Thymus (tissue), 11 donors: ENCODE data around the gene CH25H. TPM values are rescaled to one million over a fixed set of nuclear protein-coding genes. Genes with fewer than 3 reads are reported as not detected.

Experiments used
- DNase-seq, 9 donors: peaks; one replicate each; pipeline ENCODE4 v3.0.0-alpha.2; 2013; ENCODE audit warnings: low spot score in 9 of 9, low read depth in 6 of 9, missing footprints in 1 of 9
- H3K27ac ChIP-seq, 2 donors: one replicate each; pipeline ENCODE4 v1.5.1; 2013; ENCODE audit warnings: control low read depth in 1 of 2, low read depth in 1 of 2, low read length in 1 of 2, mild to moderate bottlenecking in 1 of 2, moderate library complexity in 1 of 2
- H3K27me3 ChIP-seq, 2 donors: one replicate each; pipeline ENCODE4 v1.5.1; 2013; ENCODE audit warnings: low read length in 1 of 2; ENCODE audit not compliant: control insufficient read depth in 2 of 2, insufficient read depth in 1 of 2
- H3K36me3 ChIP-seq, 2 donors: one replicate each; pipeline ENCODE4 v1.5.1; 2013; ENCODE audit warnings: low read length in 1 of 2, mild to moderate bottlenecking in 1 of 2, moderate library complexity in 1 of 2; ENCODE audit not compliant: control insufficient read depth in 2 of 2, insufficient read depth in 2 of 2
- H3K4me1 ChIP-seq, 2 donors: one replicate each; pipeline ENCODE4 v1.5.1; 2013; ENCODE audit warnings: low read length in 2 of 2; ENCODE audit not compliant: control insufficient read depth in 2 of 2, insufficient read depth in 2 of 2
- H3K4me3 ChIP-seq, 2 donors: one replicate each; pipeline ENCODE4 v1.5.1; 2013; ENCODE audit warnings: low read length in 2 of 2, control low read depth in 1 of 2, mild to moderate bottlenecking in 1 of 2
- H3K9me3 ChIP-seq, 2 donors: one replicate each; pipeline ENCODE4 v1.5.1; 2013; ENCODE audit warnings: low read length in 1 of 2, mild to moderate bottlenecking in 1 of 2; ENCODE audit not compliant: control insufficient read depth in 2 of 2, insufficient read depth in 1 of 2
- WGBS: extraction: QIAGEN DNeasy Blood & Tissue Kit; methylation state at CpG from one replicate; pipeline ENCODE4 v1.1.7; 2013; 5-methylcytosine and 5-hydroxymethylcytosine counted together
- polyA plus RNA-seq: library from polyadenylated mRNA; stranded (reverse); fragments of 200-250 nt; gene quantifications from one replicate; pipeline ENCODE4 v1.2.3, GENCODE V29; 2013
- total RNA-seq: library from RNA; stranded (reverse); fragments of 120-200 nt; gene quantifications from one replicate; pipeline ENCODE4 v1.2.4, GENCODE V29; 2013
- donor health status: healthy.

The CH25H gene
- total and polyA plus RNA-seq, 2 donors = 8.5 to 23.8 TPM

DNA sequence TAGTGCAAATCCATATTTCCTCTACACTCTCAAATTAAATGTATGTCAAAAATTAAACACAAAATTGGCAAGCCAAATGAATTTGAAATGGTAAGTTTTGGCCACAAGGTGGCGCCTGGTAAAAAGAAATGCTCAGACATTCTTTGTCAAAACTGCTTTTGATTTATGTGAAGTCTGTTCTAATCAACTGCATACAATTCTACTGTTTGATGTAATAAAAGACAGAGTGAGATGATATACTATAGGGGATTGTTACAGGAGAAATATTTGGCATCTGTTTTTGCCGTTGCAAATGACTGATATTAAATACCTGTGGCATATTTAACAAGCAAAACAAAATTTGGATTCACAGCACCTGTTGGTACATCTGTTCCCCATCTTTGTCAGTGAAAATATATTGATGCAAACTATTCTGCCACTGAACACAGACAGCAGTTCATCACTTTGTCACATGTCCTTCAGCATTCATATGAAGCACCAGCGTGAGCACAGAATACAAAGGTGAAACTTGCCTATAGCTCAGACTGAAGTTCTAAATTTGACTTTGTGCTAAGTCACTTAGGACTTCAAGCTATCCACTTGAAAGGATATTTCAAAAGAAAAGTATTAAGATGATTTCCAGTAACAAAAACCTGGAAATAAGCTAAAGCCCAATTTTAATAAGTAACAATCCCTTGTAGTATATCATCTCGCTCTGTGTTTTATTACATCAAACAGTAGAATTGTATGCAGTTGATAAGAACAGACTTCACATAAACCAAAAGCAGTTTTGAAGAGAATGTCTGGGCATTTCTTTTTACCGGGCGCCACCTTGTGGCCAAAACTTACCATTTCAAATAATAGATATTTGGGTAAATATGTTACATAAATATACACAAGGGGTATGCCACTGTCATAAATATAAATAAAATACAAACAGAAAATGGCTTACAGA is 10.2 kb upstream of the CH25H start:
- Histone ChIP-seq H3K9me3 (no peaks in the 10 kb centered on the region), H3K27ac (peak overlapping the region; percentile 43 to 48), H3K27me3 (no peaks in the 10 kb centered on the region), H3K4me1 (peaks cover 0 to 3% of the 10 kb centered on the region in 2 donors), H3K36me3 (peaks cover 0 to 10% of the 10 kb centered on the region in 2 donors), H3K4me3 (no peak overlapping the region)
- DNase-seq = peak in 8 of 9 donors; percentile 45 to 82 (median 62)
- WGBS = 32% methylated on average over 6 of the region's 6 CpGs

DNA sequence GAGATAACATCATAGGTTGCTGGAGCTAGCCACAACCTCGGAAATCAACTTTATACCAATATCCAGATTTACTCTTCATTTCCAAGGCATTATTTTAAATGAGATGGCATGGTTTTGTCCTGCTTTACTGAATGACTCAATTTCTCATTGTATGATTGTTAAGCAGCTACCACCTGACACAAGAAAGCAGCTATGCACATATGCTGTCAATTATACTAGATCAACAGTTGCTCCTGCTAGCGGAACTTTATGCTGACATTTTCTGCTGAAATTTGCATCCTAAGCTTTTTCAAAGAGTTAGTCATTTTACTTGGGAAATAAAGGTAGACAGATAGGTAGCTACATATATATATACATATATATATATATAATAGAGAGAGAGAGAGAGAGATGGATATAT is 8.9 kb upstream of the CH25H start:
- Histone ChIP-seq H3K4me1 (peaks cover 0 to 3% of the 10 kb centered on the region in 2 donors), H3K27ac (no peak overlapping the region), H3K9me3 (no peaks in the 10 kb centered on the region), H3K36me3 (peaks cover 0 to 10% of the 10 kb centered on the region in 2 donors), H3K27me3 (no peaks in the 10 kb centered on the region), H3K4me3 (no peak overlapping the region)
- 97% methylated on average over 2 of the region's 2 CpGs for WGBS
- DNase-seq = no peak

DNA sequence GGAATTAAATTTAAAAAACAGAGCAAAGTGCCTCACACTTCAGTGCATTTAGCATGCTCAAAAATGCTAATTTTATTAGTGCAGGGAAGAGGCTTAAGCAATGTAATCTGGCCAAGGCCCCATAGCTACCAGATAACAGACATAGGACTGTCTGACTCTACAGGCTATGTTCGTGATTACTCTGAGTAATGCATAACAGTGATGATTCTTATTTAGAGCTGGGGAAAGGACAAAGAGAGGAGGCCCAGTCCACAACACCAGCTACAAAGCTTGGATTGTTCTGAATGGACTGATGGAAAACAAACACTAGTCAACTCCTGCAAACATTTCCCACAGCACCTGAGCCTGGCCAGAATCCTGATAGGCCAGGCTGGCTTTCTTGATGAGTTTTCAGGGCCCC is 8.4 kb upstream of the CH25H start:
- H3K4me3 ChIP-seq = no peak overlapping the region
- WGBS = 96% methylated on average over 1 of the region's 1 CpG
- H3K27me3 ChIP-seq = no peaks in the 10 kb centered on the region
- no peak for DNase-seq
- H3K4me1 ChIP-seq = peaks cover 0 to 3% of the 10 kb centered on the region in 2 donors
- H3K36me3 ChIP-seq = peaks cover 0 to 10% of the 10 kb centered on the region in 2 donors
- H3K9me3 ChIP-seq = no peaks in the 10 kb centered on the region
- H3K27ac ChIP-seq = no peak overlapping the region

DNA sequence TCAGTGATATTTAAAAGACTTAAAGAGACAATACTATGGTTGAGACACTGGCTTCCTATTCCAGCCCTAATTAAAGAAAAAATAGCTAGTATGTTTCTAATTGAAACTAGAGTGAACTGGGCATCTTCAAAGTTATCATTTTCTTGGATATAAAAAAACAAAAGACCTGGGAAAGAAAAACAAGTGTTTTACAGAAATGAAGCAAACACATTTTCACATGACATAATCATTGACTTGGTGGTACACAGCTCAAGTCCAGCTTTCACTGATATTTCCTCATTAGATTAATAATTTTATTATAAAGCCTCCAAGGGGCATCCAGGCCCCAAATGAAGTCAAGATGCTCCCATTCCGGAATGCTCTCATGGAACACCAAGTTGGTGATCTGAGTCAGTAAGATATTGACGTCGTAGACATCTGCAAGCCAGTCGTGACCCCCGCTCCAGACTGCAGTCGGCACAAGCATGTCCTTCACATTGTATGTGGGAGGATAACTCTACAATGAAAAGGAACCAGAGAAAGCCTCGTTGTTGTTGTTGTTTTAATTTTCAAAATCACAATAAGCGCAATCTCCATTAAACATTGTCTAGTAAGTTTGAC is 7.5 kb upstream of the CH25H start:
- Histone ChIP-seq H3K27ac (no peak overlapping the region), H3K36me3 (peaks cover 0 to 6% of the 10 kb centered on the region in 2 donors), H3K9me3 (no peaks in the 10 kb centered on the region), H3K27me3 (peaks cover 0 to 4% of the 10 kb centered on the region in 2 donors), H3K4me1 (peaks cover 0 to 3% of the 10 kb centered on the region in 2 donors), H3K4me3 (no peak overlapping the region)
- DNase-seq = no peak
- WGBS = 98% methylated on average over 8 of the region's 8 CpGs

DNA sequence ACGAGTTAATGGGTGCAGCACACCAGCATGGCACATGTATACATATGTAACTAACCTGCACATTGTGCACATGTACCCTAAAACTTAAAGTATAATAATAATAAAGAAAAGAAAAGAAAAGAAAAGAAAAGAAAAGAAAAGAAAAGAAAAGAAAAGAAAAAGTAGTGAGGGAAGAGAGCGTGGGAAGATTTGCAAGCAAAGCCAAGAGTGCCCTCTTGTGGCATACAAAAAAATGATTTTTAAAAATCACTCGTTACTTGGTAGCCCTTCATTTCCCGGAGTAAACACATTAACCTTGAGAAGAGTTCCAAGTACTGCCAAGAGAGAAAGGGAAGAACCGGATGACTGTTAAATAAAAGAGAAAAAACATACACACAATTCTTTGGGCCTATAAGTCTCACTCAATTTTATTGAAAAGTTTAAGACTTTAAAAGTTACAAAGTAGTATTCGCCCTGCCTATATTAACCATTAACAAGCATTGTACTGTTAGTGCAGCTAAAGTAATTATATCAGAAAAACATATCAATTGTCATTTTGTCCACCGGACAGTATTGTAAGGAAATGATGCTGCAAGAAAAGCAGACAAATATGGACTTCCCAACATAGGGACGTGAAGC is 6.2 kb upstream of the CH25H start:
- WGBS = 55% methylated on average over 8 of the region's 8 CpGs
- H3K27me3 ChIP-seq = peaks cover 4 to 17% of the 10 kb centered on the region in 2 donors

DNA sequence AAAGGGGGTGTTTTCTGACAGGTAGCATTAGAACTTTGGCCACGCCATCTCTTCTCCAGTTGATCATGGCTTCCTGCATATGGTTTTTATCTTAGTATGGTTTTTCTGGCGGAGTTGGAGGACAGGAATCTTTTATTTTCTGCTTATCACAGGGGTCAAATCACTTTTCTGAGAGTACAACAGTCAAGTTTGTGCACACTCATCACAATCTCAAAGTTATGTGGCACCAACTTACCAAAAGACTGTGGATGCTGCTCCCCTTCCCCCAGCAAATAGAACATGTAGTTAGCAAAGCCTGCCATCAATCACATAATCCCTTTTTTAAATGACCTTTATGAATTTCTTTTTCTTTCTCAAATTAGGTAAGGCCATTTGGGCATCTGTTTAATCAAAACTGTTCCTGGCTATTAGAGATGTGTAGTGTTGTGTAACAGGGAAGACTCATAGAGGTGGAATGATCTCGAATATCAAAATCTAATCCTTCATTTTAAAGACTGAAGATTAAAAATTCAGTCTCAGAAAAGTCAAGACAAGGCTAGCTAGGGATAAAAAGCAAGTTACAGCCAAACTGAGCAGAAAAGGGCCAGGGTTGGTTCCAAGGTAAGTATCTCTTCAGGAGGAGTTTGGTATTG is 3.8 kb upstream of the CH25H start:
- H3K4me3 ChIP-seq = no peak overlapping the region
- no peaks in the 10 kb centered on the region for H3K9me3 ChIP-seq
- peaks cover 0 to 6% of the 10 kb centered on the region in 2 donors for H3K36me3 ChIP-seq
- H3K27me3 ChIP-seq = peaks cover 9 to 41% of the 10 kb centered on the region in 2 donors
- 96% methylated on average over 3 of the region's 3 CpGs for WGBS
- peaks cover 10 to 25% of the 10 kb centered on the region in 2 donors for H3K4me1 ChIP-seq
- DNase-seq = no peak
- H3K27ac ChIP-seq = peak overlapping the region in 1 of 2 donors; percentile 28

More for the DNA sequence above, 6.2 kb upstream of the CH25H start:
- H3K4me1 ChIP-seq = peaks cover under 1 to 7% of the 10 kb centered on the region in 2 donors
- DNase-seq = peak in 6 of 9 donors; percentile 20 to 64 (median 32)
- peaks cover 0 to 6% of the 10 kb centered on the region in 2 donors for H3K36me3 ChIP-seq
- no peaks in the 10 kb centered on the region for H3K9me3 ChIP-seq
- H3K4me3 ChIP-seq = no peak overlapping the region
- H3K27ac ChIP-seq = no peak overlapping the region

DNA sequence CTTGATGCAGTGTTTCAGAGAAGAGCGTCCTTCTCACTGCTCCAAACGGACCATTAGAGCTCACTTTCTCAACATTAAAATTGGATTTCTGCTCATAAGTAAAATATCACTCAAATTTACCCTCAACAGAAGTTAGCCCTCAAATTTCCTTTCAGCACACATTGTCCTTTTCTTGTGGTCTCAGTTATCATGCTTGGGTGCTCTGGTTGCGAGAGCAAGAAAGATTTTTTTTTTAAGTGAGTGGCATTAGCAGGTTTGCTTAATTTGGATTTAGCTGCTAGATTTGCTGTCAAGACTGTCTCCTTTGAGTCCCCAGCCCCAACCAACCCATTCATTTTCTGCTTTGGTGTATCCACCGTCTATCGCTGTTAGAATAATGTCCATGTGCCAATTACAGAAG is 2.6 kb upstream of the CH25H start:
- no peak for DNase-seq
- 82% methylated on average over 5 of the region's 5 CpGs for WGBS
- Histone ChIP-seq H3K9me3 (no peaks in the 10 kb centered on the region), H3K4me1 (peaks cover 10 to 25% of the 10 kb centered on the region in 2 donors), H3K27ac (no peak overlapping the region), H3K36me3 (peaks cover 0 to under 1% of the 10 kb centered on the region in 2 donors), H3K4me3 (no peak overlapping the region), H3K27me3 (peaks cover 12 to 52% of the 10 kb centered on the region in 2 donors)

DNA sequence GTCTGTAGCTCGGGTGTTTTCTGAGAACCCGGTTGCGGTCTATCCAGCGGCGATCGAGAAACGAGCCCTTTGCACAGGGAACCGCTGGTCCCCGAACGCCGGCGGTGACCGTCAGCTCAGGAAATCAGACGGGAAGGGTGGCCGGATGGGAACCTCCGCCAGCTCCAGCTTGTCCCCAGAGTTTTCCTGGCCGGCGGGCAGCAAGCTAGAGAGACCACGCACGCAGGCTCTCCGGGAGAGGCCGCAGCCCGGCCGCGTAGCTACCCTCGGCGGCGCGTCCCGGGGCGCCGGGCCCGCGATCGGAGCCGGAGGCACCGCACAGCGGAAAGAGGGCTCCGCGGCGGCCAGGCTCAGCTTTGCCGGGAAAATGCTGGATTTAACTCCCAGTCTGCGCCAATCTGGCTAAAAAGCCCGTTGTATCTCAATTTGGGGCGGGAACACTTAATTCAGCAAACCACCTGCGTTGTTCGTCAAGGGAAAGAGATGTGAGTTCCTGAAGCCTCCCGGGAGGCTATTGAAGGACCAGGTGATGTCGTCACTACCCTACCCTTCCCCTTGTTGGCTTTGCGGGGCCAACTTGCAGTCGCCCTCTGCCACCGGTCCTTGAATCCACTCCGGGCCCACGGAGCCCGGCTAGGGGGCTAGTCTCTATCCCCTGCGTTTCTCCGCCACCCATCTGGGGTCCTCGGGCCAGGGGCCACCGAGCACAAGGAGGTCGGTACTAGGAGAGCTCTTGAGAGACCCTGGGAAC is 859 bp upstream of the CH25H start:
- peak overlapping the region in 1 of 2 donors; percentile 64 for H3K27ac ChIP-seq
- H3K36me3 ChIP-seq = no peaks in the 10 kb centered on the region
- peak in 2 of 9 donors; percentile 15 to 34 for DNase-seq
- peaks cover 12 to 66% of the 10 kb centered on the region in 2 donors for H3K27me3 ChIP-seq
- 5% methylated on average over 60 of the region's 60 CpGs for WGBS
- no peaks in the 10 kb centered on the region for H3K9me3 ChIP-seq
- H3K4me3 ChIP-seq = peak overlapping the region; percentile 37 to 55
- H3K4me1 ChIP-seq = peaks cover 10 to 25% of the 10 kb centered on the region in 2 donors
